ENCODE data around the gene RIMBP2. TPM values are rescaled to one million over a fixed set of nuclear protein-coding genes. Genes with fewer than 3 reads are reported as not detected.

The RIMBP2 gene
- total and polyA plus RNA-seq, 2 experiments from 2014 or later = 0.31 to 0.37 TPM

GRCh38 chr12:130497321-130497720 lies 218.8 kb downstream of the RIMBP2 start (continued):
- TF ChIP-seq CTCF (conservative IDR thresholded peaks at IDR 0.05; ENCODE audit: low read depth in 2 of 2) (no peak), CREB1 (CRISPR knock-in tag; IDR thresholded peaks at IDR 0.05; ENCODE audit: low read depth) (no peak), POLR2AphosphoS5 (IDR thresholded peaks at IDR 0.05; ENCODE audit: low read depth) (no peak), EZH2 (IDR thresholded peaks at IDR 0.05; ENCODE audit: low read depth, unreplicated experiment) (no peak), EZH2phosphoT487 (IDR thresholded peaks at IDR 0.05; ENCODE audit: unreplicated experiment) (no peak), ZNF331 (CRISPR knock-in tag; IDR thresholded peaks at IDR 0.05; ENCODE audit: low read depth) (no peak), REST (IDR thresholded peaks at IDR 0.05; ENCODE audit: unreplicated experiment) (no peak)

- no peak overlapping the region for H3K4me3 Mint-ChIP-seq
- H3F3A ChIP-seq (replicated peaks; ENCODE audit: low read depth) = no peaks in the 10 kb centered on the region
- H2AFZ ChIP-seq = no peak overlapping the region
- H3K79me2 ChIP-seq (replicated peaks; ENCODE audit: insufficient read depth) = no peaks in the 10 kb centered on the region
- H3K36me3 ChIP-seq (ENCODE audit: insufficient read depth) = no peaks in the 10 kb centered on the region
- no peaks in the 10 kb centered on the region for H3K9me2 ChIP-seq (ENCODE audit: insufficient read depth)
- no peak for TF ChIP-seq ZNF462 (CRISPR knock-in tag; IDR thresholded peaks at IDR 0.05)
- TF ChIP-seq ZNF114 (CRISPR knock-in tag; IDR thresholded peaks at IDR 0.05) = no peak
- TF ChIP-seq POLR2AphosphoS5 (IDR thresholded peaks at IDR 0.05; ENCODE audit: low read depth) = no peak
- no peak for TF ChIP-seq ZNF331 (CRISPR knock-in tag; IDR thresholded peaks at IDR 0.05; ENCODE audit: low read depth)
- no peak for TF ChIP-seq STAT1 (IDR thresholded peaks at IDR 0.05; ENCODE audit: unreplicated experiment)
- no peak for TF ChIP-seq ETS1 (IDR thresholded peaks at IDR 0.05)
- no peak overlapping the region for H3K4me2 ChIP-seq
- H3K27ac Mint-ChIP-seq = no peak overlapping the region
- H3K36me3 Mint-ChIP-seq (ENCODE audit: low read depth) = peaks cover 44% of the 10 kb centered on the region
- H3K4me1 Mint-ChIP-seq = no peaks in the 10 kb centered on the region
- H3K27me3 ChIP-seq (ENCODE audit: insufficient read depth) = no peaks in the 10 kb centered on the region
- peaks cover 99% of the 10 kb centered on the region for H3K9me3 Mint-ChIP-seq
- DNase-seq (ENCODE audit: low spot score) = no peak
- H3K4me3 ChIP-seq = no peak overlapping the region
- H4K20me1 ChIP-seq (replicated peaks; ENCODE audit: insufficient read depth) = no peaks in the 10 kb centered on the region
- no peak overlapping the region for H3K27ac ChIP-seq (ENCODE audit: low read depth)
- ATAC-seq = no peak
- peaks cover 2% of the 10 kb centered on the region for H3K27me3 Mint-ChIP-seq (ENCODE audit: insufficient read depth, low read depth, poor library complexity)
- no peaks in the 10 kb centered on the region for H3K4me1 ChIP-seq (ENCODE audit: insufficient read depth)
These were observed 219.5 kb downstream of the RIMBP2 start for GRCh38 chr12:130496516-130497120.
